ENCODE measurements around the gene NDUFS3.

NDUFS3 gene

GRCh38 chr11:47570651-47571356 lies 8.1 kb upstream of the NDUFS3 start:
- H3K27ac ChIP-seq (ENCODE audit: extremely low read depth, low read depth, low read length): no peak overlapping the region
- H3K9me3 ChIP-seq (ENCODE audit: control insufficient read depth, insufficient read depth, low read depth, low read length): no peaks in the 10 kb centered on the region
- TF ChIP-seq ZNF354C (tag by site-specific recombination; IDR thresholded peaks at IDR 0.05; ENCODE audit: borderline replicate concordance, low read depth) (no peak), KLF8 (tag by site-specific recombination; IDR thresholded peaks at IDR 0.05) (no peak), SCRT2 (tag by site-specific recombination; IDR thresholded peaks at IDR 0.05) (peak; percentile 87), TSHZ1 (tag by site-specific recombination; IDR thresholded peaks at IDR 0.05; ENCODE audit: borderline replicate concordance) (no peak), KLF1 (tag by site-specific recombination; IDR thresholded peaks at IDR 0.05) (no peak), SCRT1 (tag by site-specific recombination; IDR thresholded peaks at IDR 0.05; ENCODE audit: borderline replicate concordance) (0 out of 2 replicates have a peak, but pooled peaks have one; percentile 37)
- no peak overlapping the region for H3K4me3 ChIP-seq (ENCODE audit: low read depth, low read length)
- H3K4me1 ChIP-seq (ENCODE audit: control insufficient read depth, insufficient read depth, low read length): peaks cover 14% of the 10 kb centered on the region
- H3K36me3 ChIP-seq (ENCODE audit: control insufficient read depth in 2 of 2, insufficient read depth in 1 of 2, low read length in 2 of 2): peaks cover 10 to 71% of the 10 kb centered on the region in 2 experiments
- ChIA-PET POLR2A (interaction anchor here (0.7 to 1.3 kb wide), 3 partner anchors 8 to 20 kb away, joined by 4 to 7 read pairs (median 6); partner anchors contain the start of genes KBTBD4 and NDUFS3), CTCF (no interaction called here)

GRCh38 chr11:47571357-47571729 lies 7.5 kb upstream of the NDUFS3 start:
- TF ChIP-seq SCRT2 (tag by site-specific recombination; IDR thresholded peaks at IDR 0.05) (0 out of 2 replicates have a peak, but pooled peaks have one; percentile 6), KLF7 (tag by site-specific recombination; IDR thresholded peaks at IDR 0.05; ENCODE audit: borderline replicate concordance) (no peak), ZNF292 (tag by site-specific recombination; IDR thresholded peaks at IDR 0.05; ENCODE audit: borderline replicate concordance, low read depth) (no peak), ZNF585B (tag by site-specific recombination; IDR thresholded peaks at IDR 0.05) (no peak), ZNF350 (tag by site-specific recombination; IDR thresholded peaks at IDR 0.05) (no peak), ZNF280C (tag by site-specific recombination; IDR thresholded peaks at IDR 0.05) (no peak), ZNF48 (tag by site-specific recombination; IDR thresholded peaks at IDR 0.05) (no peak)
- CTCF ChIA-PET: no interaction called here
- Histone ChIP-seq H3K4me1 (ENCODE audit: control insufficient read depth, insufficient read depth, low read length) (peaks cover 14% of the 10 kb centered on the region), H3K36me3 (ENCODE audit: control insufficient read depth in 2 of 2, insufficient read depth in 1 of 2, low read length in 2 of 2) (peaks cover 10 to 75% of the 10 kb centered on the region in 2 experiments), H3K9me3 (ENCODE audit: control insufficient read depth, insufficient read depth, low read depth, low read length) (no peaks in the 10 kb centered on the region), H3K27ac (ENCODE audit: extremely low read depth, low read depth, low read length) (no peak overlapping the region), H3K4me3 (ENCODE audit: low read depth, low read length) (no peak overlapping the region)
- POLR2A ChIA-PET: no interaction called here

GRCh38 chr11:47571895-47572294 lies 7.0 kb upstream of the NDUFS3 start:
- Histone ChIP-seq H3K4me1 (ENCODE audit: control insufficient read depth, insufficient read depth, low read length) (peaks cover 14% of the 10 kb centered on the region), H3K36me3 (ENCODE audit: control insufficient read depth in 2 of 2, insufficient read depth in 1 of 2, low read length in 2 of 2) (peaks cover 10 to 79% of the 10 kb centered on the region in 2 experiments), H3K27ac (ENCODE audit: extremely low read depth, low read depth, low read length) (no peak overlapping the region; the same call in 1 of the 2 replicates), H3K4me3 (ENCODE audit: low read depth, low read length) (no peak overlapping the region), H3K9me3 (ENCODE audit: control insufficient read depth, insufficient read depth, low read depth, low read length) (no peaks in the 10 kb centered on the region)
- POLR2A ChIA-PET: interaction anchor here (0.7 kb wide), 1 partner anchor 10 kb away, joined by 4 read pairs; no protein-coding TSS in a partner anchor
- CTCF ChIA-PET: interaction anchor here (0.8 kb wide), 1 partner anchor 19 kb away, joined by 3 read pairs; no protein-coding TSS in a partner anchor
- TF ChIP-seq ATF2 (tag by site-specific recombination; IDR thresholded peaks at IDR 0.05; ENCODE audit: low read depth): no peak
- no peak for TF ChIP-seq ZNF48 (tag by site-specific recombination; IDR thresholded peaks at IDR 0.05)
- no peak for TF ChIP-seq ZNF2 (tag by site-specific recombination; IDR thresholded peaks at IDR 0.05)
- no peak for TF ChIP-seq ZNF621 (tag by site-specific recombination; IDR thresholded peaks at IDR 0.05)
- no peak for TF ChIP-seq ZNF530 (tag by site-specific recombination; IDR thresholded peaks at IDR 0.05; ENCODE audit: low read depth)
- TF ChIP-seq ZNF561 (tag by site-specific recombination; IDR thresholded peaks at IDR 0.05; ENCODE audit: borderline replicate concordance): no peak
- TF ChIP-seq ZNF639 (tag by site-specific recombination; IDR thresholded peaks at IDR 0.05): no peak
- no peak for TF ChIP-seq ZNF404 (tag by site-specific recombination; IDR thresholded peaks at IDR 0.05)
- no peak for TF ChIP-seq ZNF704 (tag by site-specific recombination; IDR thresholded peaks at IDR 0.05)
- TF ChIP-seq ZNF133 (tag by site-specific recombination; IDR thresholded peaks at IDR 0.05): no peak

Data from HEK293 (cell line).